Astrocyte (in vitro differentiated cells and primary cell): ENCODE data around the gene ARHGAP6.

Source experiments
- EZH2 ChIP-seq: IDR thresholded peaks from 2 replicates; pipeline ENCODE4 v1.6.1; 2012; ENCODE audit warnings: mild to moderate bottlenecking, low read length, inconsistent platforms; ENCODE audit not compliant: insufficient read depth
- TF ChIP-seq, protein P1 (sequence below): IDR thresholded peaks from 2 replicates; pipeline ENCODE4 v1.5.1; 2011; ENCODE audit warnings: low read depth, mild to moderate bottlenecking, inconsistent platforms, low read length, moderate library complexity; ENCODE audit not compliant: insufficient read depth

DNA sequence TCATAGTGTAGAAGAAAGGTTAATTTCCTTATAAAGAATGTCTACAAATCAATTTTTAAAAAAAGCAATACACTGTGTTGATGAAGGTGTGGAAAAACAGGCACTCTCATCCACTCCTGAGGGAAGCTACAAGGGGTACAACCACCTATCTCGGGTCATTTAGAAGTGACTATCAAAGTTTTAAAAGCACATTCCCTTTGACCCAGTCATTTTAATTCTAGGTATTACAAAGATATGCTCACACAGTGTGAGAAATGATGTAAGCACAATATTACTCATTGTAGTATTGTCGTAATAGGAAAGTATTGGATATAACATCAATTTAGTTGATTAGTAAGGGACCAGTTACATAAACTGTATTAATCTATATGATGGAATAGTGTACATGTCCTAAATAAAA is 562.0 kb downstream of the ARHGAP6 start:
- no peak for TF ChIP-seq EZH2
- TF ChIP-seq, protein P1, sequence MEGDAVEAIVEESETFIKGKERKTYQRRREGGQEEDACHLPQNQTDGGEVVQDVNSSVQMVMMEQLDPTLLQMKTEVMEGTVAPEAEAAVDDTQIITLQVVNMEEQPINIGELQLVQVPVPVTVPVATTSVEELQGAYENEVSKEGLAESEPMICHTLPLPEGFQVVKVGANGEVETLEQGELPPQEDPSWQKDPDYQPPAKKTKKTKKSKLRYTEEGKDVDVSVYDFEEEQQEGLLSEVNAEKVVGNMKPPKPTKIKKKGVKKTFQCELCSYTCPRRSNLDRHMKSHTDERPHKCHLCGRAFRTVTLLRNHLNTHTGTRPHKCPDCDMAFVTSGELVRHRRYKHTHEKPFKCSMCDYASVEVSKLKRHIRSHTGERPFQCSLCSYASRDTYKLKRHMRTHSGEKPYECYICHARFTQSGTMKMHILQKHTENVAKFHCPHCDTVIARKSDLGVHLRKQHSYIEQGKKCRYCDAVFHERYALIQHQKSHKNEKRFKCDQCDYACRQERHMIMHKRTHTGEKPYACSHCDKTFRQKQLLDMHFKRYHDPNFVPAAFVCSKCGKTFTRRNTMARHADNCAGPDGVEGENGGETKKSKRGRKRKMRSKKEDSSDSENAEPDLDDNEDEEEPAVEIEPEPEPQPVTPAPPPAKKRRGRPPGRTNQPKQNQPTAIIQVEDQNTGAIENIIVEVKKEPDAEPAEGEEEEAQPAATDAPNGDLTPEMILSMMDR = no peak
